Smooth muscle cell (in vitro differentiated cells): ENCODE data around the gene MTMR12. TPM values are rescaled to one million over a fixed set of nuclear protein-coding genes. Genes with fewer than 3 reads are reported as not detected.

Experiments used
- DNase-seq: peaks from one replicate; lab custom pipeline; 2025; ENCODE audit not compliant: unreplicated experiment; lab: John Stamatoyannopoulos, UW
- H2AFZ ChIP-seq: fragments of 200-600 bp; sonication (generic); 2 replicates; pipeline ENCODE4 v1.6.0; 2016; ENCODE audit warnings: antibody characterized with exemption, low read depth, mild to moderate bottlenecking
- H3F3A ChIP-seq: fragments of 200-600 bp; sonication (generic); 2 replicates; pipeline ENCODE4 v1.6.0; 2017; ENCODE audit warnings: antibody characterized with exemption, low read depth
- H3K27ac ChIP-seq: fragments of 200-600 bp; sonication (generic); 2 replicates; pipeline ENCODE4 v1.5.1; 2016; ENCODE audit warnings: low read depth, mild to moderate bottlenecking
- H3K27me3 ChIP-seq: fragments of 200-600 bp; sonication (generic); 2 replicates; pipeline ENCODE4 v1.6.1; 2016; ENCODE audit warnings: low read depth, mild to moderate bottlenecking
- H3K36me3 ChIP-seq: fragments of 200-600 bp; sonication (generic); 2 replicates; pipeline ENCODE4 v1.5.1; 2016; ENCODE audit warnings: low read depth
- H3K4me1 ChIP-seq: fragments of 200-600 bp; sonication (generic); 2 replicates; pipeline ENCODE4 v1.5.1; 2016; ENCODE audit warnings: low read depth
- H3K4me2 ChIP-seq: fragments of 200-600 bp; sonication (generic); 2 replicates; pipeline ENCODE4 v1.6.0; 2016; ENCODE audit warnings: mild to moderate bottlenecking
- H3K4me3 ChIP-seq: fragments of 200-600 bp; sonication (generic); 2 replicates; pipeline ENCODE4 v1.5.1; 2016; ENCODE audit warnings: mild to moderate bottlenecking
- H3K79me2 ChIP-seq: fragments of 200-600 bp; sonication (generic); 2 replicates; pipeline ENCODE4 v1.6.0; 2016; ENCODE audit warnings: low read depth, mild to moderate bottlenecking
- H3K9ac ChIP-seq: fragments of 200-600 bp; sonication (generic); 2 replicates; pipeline ENCODE4 v1.6.0; 2016; ENCODE audit warnings: low read depth
- H3K9me3 ChIP-seq: fragments of 200-600 bp; sonication (generic); replicated peaks from 2 replicates; pipeline ENCODE4 v1.5.1; 2016; ENCODE audit warnings: low read depth
- H4K20me1 ChIP-seq: fragments of 200-600 bp; sonication (generic); 2 replicates; pipeline ENCODE4 v1.6.0; 2016; ENCODE audit warnings: low read depth
- CTCF ChIP-seq: fragments of 200-600 bp; sonication (generic); IDR thresholded peaks from 2 replicates; pipeline ENCODE4 v1.5.1; 2017; ENCODE audit warnings: borderline replicate concordance, mild to moderate bottlenecking, antibody characterized with exemption; ENCODE audit not compliant: insufficient read depth, poor library complexity, severe bottlenecking
- WGBS: methylation state at CpG from one replicate; pipeline ENCODE4 v1.1.7; 2016; ENCODE audit warnings: low lambda C conversion rate; 5-methylcytosine and 5-hydroxymethylcytosine counted together
- polyA plus RNA-seq: library from polyadenylated mRNA; unstranded; fragments of >200 nt; fragmentation: Nextera tagmentation; extraction: Ambion mirVana; gene quantifications from 2 replicates; pipeline ENCODE4 v1.2.1, GENCODE V29; 2016
- total RNA-seq: library from RNA; depleted of rRNA; stranded (reverse); fragments of >200 nt; gene quantifications from 2 replicates; pipeline ENCODE4 v1.2.3, GENCODE V29; 2014

Gene MTMR12
- total and polyA plus RNA-seq, 2 experiments from 2014 or later: 4.4 to 8.6 TPM

GRCh38 chr5:32275396-32275741 is 37.4 kb downstream of the MTMR12 start:
- Histone ChIP-seq H4K20me1 (no peaks in the 10 kb centered on the region), H3K27me3 (no peaks in the 10 kb centered on the region), H2AFZ (no peak overlapping the region), H3K9ac (no peak overlapping the region), H3F3A (no peaks in the 10 kb centered on the region), H3K4me1 (peaks cover 24% of the 10 kb centered on the region), H3K79me2 (peaks cover 11% of the 10 kb centered on the region), H3K9me3 (no peaks in the 10 kb centered on the region), H3K4me3 (no peak overlapping the region), H3K4me2 (peak overlapping the region; percentile 34), H3K36me3 (peaks cover 11% of the 10 kb centered on the region), H3K27ac (peak overlapping the region; percentile 3)
- DNase-seq: no peak
- no peak for TF ChIP-seq CTCF
- WGBS: 73% methylated on average over 3 of the region's 3 CpGs

DNA sequence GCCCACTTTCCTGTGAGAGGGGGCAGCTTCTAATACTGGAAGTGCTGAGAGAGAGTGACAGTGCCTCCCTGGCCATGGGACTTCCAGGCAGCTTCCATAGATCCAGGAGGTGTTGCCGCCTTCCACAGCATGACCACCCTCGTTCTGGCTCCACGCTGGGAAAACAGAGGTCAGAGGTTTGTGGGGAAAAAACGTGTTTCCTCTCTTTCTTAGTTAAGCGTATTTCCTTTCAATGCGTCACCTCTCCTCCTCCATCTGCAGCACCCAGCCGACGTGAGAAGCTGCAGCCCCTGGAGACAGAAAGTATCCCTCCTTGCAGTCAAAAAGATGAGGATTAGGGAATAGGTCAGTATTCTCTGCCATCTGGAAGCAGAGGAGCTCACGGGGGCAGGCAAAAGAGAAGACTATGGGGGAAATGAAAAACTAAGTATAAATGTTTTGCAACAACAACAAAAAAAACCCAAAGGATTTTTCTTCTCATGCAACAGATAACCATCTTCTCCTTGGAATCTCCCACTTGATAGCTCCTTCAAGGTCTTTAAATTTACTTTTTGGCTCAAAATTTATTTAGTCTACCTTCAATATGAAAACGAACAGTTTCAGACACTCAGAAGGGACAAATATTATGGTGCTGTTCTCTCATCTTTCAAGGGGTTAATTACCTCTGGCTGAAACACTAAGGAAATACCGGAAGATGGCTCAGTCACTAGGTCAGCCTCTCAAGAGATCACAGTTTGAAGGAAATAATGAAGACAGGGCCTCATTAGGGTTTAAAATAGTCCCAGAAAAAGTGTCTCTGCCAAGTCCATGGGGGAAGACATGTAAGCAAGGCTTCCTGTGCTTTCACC is 38.0 kb downstream of the MTMR12 start:
- Histone ChIP-seq H3K79me2 (peaks cover 11% of the 10 kb centered on the region), H3K4me2 (peak overlapping the region; percentile 34), H3F3A (no peaks in the 10 kb centered on the region), H3K9me3 (no peaks in the 10 kb centered on the region), H3K36me3 (peaks cover 11% of the 10 kb centered on the region), H3K9ac (no peak overlapping the region), H4K20me1 (no peaks in the 10 kb centered on the region), H2AFZ (no peak overlapping the region), H3K27me3 (no peaks in the 10 kb centered on the region), H3K4me3 (no peak overlapping the region), H3K27ac (peak overlapping the region; percentile 3), H3K4me1 (peaks cover 24% of the 10 kb centered on the region)
- no peak for DNase-seq
- 66% methylated on average over 11 of the region's 11 CpGs for WGBS
- no peak for TF ChIP-seq CTCF

- Histone ChIP-seq H3K4me1 (peaks cover 24% of the 10 kb centered on the region), H3K27ac (no peak overlapping the region), H3F3A (no peaks in the 10 kb centered on the region), H3K9ac (no peak overlapping the region), H3K4me3 (no peak overlapping the region), H3K79me2 (peaks cover 11% of the 10 kb centered on the region), H4K20me1 (no peaks in the 10 kb centered on the region), H3K9me3 (no peaks in the 10 kb centered on the region), H2AFZ (no peak overlapping the region), H3K36me3 (peaks cover 11% of the 10 kb centered on the region), H3K27me3 (no peaks in the 10 kb centered on the region), H3K4me2 (no peak overlapping the region)
- no peak for TF ChIP-seq CTCF
- no peak for DNase-seq
- 95% methylated on average over 2 of the region's 2 CpGs for WGBS
Observed at GRCh38 chr5:32273821-32274220, 38.9 kb downstream of the MTMR12 start.

- Histone ChIP-seq H2AFZ (no peak overlapping the region), H3K27ac (no peak overlapping the region), H3K9me3 (no peaks in the 10 kb centered on the region), H3F3A (no peaks in the 10 kb centered on the region), H3K79me2 (peaks cover 7% of the 10 kb centered on the region), H3K27me3 (no peaks in the 10 kb centered on the region), H3K4me3 (no peak overlapping the region), H3K4me2 (no peak overlapping the region), H3K9ac (no peak overlapping the region), H3K4me1 (peaks cover 19% of the 10 kb centered on the region), H4K20me1 (no peaks in the 10 kb centered on the region), H3K36me3 (peaks cover 11% of the 10 kb centered on the region)
- no peak for TF ChIP-seq CTCF
- no peak for DNase-seq
- 97% methylated on average over 2 of the region's 2 CpGs for WGBS
Observed at GRCh38 chr5:32272746-32273145, 40.0 kb downstream of the MTMR12 start.
